Bronchial epithelial cell (primary cell): ENCODE results near the gene STK32C. TPM values are rescaled to one million over a fixed set of nuclear protein-coding genes. Genes with fewer than 3 reads are reported as not detected.

Experiments
- DNase-seq: peaks from one replicate; pipeline ENCODE4 v3.0.0-alpha.2; 2010; ENCODE audit warnings: low read depth
- FAIRE-seq: peaks from 2 replicates; lab custom pipeline; 2011; peaks lifted over from hg19 to GRCh38; lab: Jason Lieb, UNC
- H3K27me3 ChIP-seq: 2 replicates; pipeline ENCODE4 v1.5.1; 2011; ENCODE audit warnings: low read length; ENCODE audit not compliant: control insufficient read depth, insufficient read depth
- H3K36me3 ChIP-seq: 2 replicates; pipeline ENCODE4 v1.5.1; 2011; ENCODE audit warnings: low read length; ENCODE audit not compliant: control insufficient read depth, insufficient read depth
- H3K4me3 ChIP-seq: 2 replicates; pipeline ENCODE4 v1.5.1; 2011; ENCODE audit warnings: mild to moderate bottlenecking, low read depth, low read length, control low read depth
- CTCF ChIP-seq: IDR thresholded peaks from 2 replicates; pipeline ENCODE4 v1.5.1; 2011; ENCODE audit warnings: mild to moderate bottlenecking, moderate library complexity, low read length, control low read depth, inconsistent platforms; ENCODE audit not compliant: insufficient read depth, severe bottlenecking
- total RNA-seq: library from RNA; depleted of rRNA; stranded (reverse); fragments of >200 nt; gene quantifications from 2 replicates; pipeline ENCODE4 v1.2.1, GENCODE V29; 2014

Gene STK32C
- total RNA-seq, 1 donor from 2014 or later: 9.7 TPM

GRCh38 chr10:132182591-132182990, 125.2 kb downstream of the STK32C start:
- FAIRE-seq: no peak
- Histone ChIP-seq H3K36me3 (no peaks in the 10 kb centered on the region), H3K27me3 (peaks cover 13% of the 10 kb centered on the region)

GRCh38 chr10:132181691-132182425, 125.9 kb downstream of the STK32C start:
- Histone ChIP-seq H3K4me3 (no peak overlapping the region), H3K27me3 (peaks cover 10% of the 10 kb centered on the region), H3K36me3 (no peaks in the 10 kb centered on the region)
- TF ChIP-seq CTCF: no peak
- DNase-seq (no peak), FAIRE-seq (no peak)

More at GRCh38 chr10:132182591-132182990, 125.2 kb downstream of the STK32C start:
- TF ChIP-seq CTCF: no peak
- no peak for DNase-seq
- H3K4me3 ChIP-seq: no peak overlapping the region

GRCh38 chr10:132180736-132181135, 127.0 kb downstream of the STK32C start:
- Histone ChIP-seq H3K36me3 (no peaks in the 10 kb centered on the region), H3K4me3 (no peak overlapping the region), H3K27me3 (peaks cover 9% of the 10 kb centered on the region)
- FAIRE-seq (peak; percentile 94), DNase-seq (no peak)
- no peak for TF ChIP-seq CTCF

GRCh38 chr10:132179551-132180392, 128.0 kb downstream of the STK32C start:
- FAIRE-seq (no peak), DNase-seq (no peak)
- Histone ChIP-seq H3K4me3 (no peak overlapping the region), H3K27me3 (peaks cover 4% of the 10 kb centered on the region), H3K36me3 (no peaks in the 10 kb centered on the region)
- TF ChIP-seq CTCF: no peak

- FAIRE-seq (no peak), DNase-seq (no peak)
- no peak for TF ChIP-seq CTCF
- Histone ChIP-seq H3K4me3 (no peak overlapping the region), H3K27me3 (peaks cover 3% of the 10 kb centered on the region), H3K36me3 (no peaks in the 10 kb centered on the region)
These were observed 128.8 kb downstream of the STK32C start for GRCh38 chr10:132178672-132179545.
